Upper lobe of left lung (tissue), 6 donors: ENCODE data around the gene AP1S3. TPM values are rescaled to one million over a fixed set of nuclear protein-coding genes. Genes with fewer than 3 reads are reported as not detected.

Source experiments
- ATAC-seq, 2 donors: fragments of 200-7000 bp; cut with Tn5 transposase; one replicate each; pipeline ENCODE4 v1.9.1; 2022; ENCODE audit warnings: mild to moderate bottlenecking in 2 of 2, moderate library complexity in 2 of 2; ENCODE audit not compliant: low FRiP score in 2 of 2
- DNase-seq, 2 donors: peaks; one replicate each; pipeline ENCODE4 v3.0.0-alpha.2; 2019 to 2020
- H3K27ac ChIP-seq, 4 donors: fragments of 200-600 bp; sonication (generic); one replicate each; pipeline ENCODE4 v1.5.1; 2016 to 2019
- H3K27me3 ChIP-seq, 4 donors: fragments of 200-600 bp; sonication (generic); one replicate each; pipeline ENCODE4 v1.5.1; 2017 to 2019
- H3K36me3 ChIP-seq, 4 donors: fragments of 200-600 bp; sonication (generic); one replicate each; pipeline ENCODE4 v1.5.1; 2016 to 2019
- H3K4me1 ChIP-seq, 4 donors: fragments of 200-600 bp; sonication (generic); one replicate each; pipeline ENCODE4 v1.5.1; 2018 to 2019
- H3K4me3 ChIP-seq, 4 donors: fragments of 200-600 bp; sonication (generic); one replicate each; pipeline ENCODE4 v1.5.1; 2017 to 2019; ENCODE audit warnings: mild to moderate bottlenecking in 2 of 4, moderate library complexity in 1 of 4
- H3K9me3 ChIP-seq, 4 donors: fragments of 200-600 bp; sonication (generic); one replicate each; pipeline ENCODE4 v1.5.1; 2018 to 2019
- CTCF ChIP-seq, 6 experiments: fragments of 450-650 bp in 4 of 6; fragments of 200-600 bp in 2 of 6; sonication (generic) in 2 of 6; IDR thresholded peaks; one replicate each; pipeline ENCODE4 v1.5.1; 2016 to 2019; ENCODE audit warnings: antibody characterized with exemption in 6 of 6
- EP300 ChIP-seq, 4 donors: sonication (generic); formaldehyde crosslinking; IDR thresholded peaks; one replicate each; pipeline ENCODE4 v1.5.1; 2017; ENCODE audit warnings: antibody characterized with exemption in 4 of 4, control low read depth in 2 of 4
- POLR2A ChIP-seq, 4 donors: fragments of 450-650 bp; IDR thresholded peaks; one replicate each; pipeline ENCODE4 v1.5.1; 2016 to 2017; ENCODE audit warnings: antibody characterized with exemption in 4 of 4, mild to moderate bottlenecking in 2 of 4
- POLR2AphosphoS5 ChIP-seq, 2 donors: sonication (generic); formaldehyde crosslinking; IDR thresholded peaks; one replicate each; pipeline ENCODE4 v1.5.1; 2017; ENCODE audit warnings: antibody characterized with exemption in 2 of 2
- WGBS, 2 donors: methylation state at CpG; one replicate each; pipeline ENCODE4 v1.1.5; 2017 to 2018; 5-methylcytosine and 5-hydroxymethylcytosine counted together
- total RNA-seq, 6 donors: library from RNA; depleted of rRNA in 4 of 6; stranded (reverse); fragments of >200 nt in 4 of 6; gene quantifications; one replicate each; pipeline versions ENCODE4 v1.1.0 to v1.2.1, GENCODE V29; 2016 to 2021
- donor health status: DM: no; HTN: no; CAD: no; lungs with moderate emphysema.
- donor health status: DM: no; HTN: yes; CAD: no; lungs with severe emphysema.

AP1S3 gene
- total RNA-seq, 6 donors from 2014 or later, result 2.1 to 23.2 (median 11.5) TPM

GRCh38 chr2:223828314-223828713 is 9.1 kb downstream of the AP1S3 start:
- Histone ChIP-seq H3K27me3 (no peaks in the 10 kb centered on the region), H3K9me3 (no peaks in the 10 kb centered on the region), H3K4me1 (no peaks in the 10 kb centered on the region), H3K4me3 (no peak overlapping the region), H3K36me3 (no peaks in the 10 kb centered on the region), H3K27ac (no peak overlapping the region)
- no peak for DNase-seq
- no peak for ATAC-seq
- 87 to 95% methylated on average over 6 of the region's 6 CpGs for WGBS, 2 donors
- no peak for TF ChIP-seq CTCF (IDR thresholded peaks at IDR 0.05)
- no peak for TF ChIP-seq EP300 (IDR thresholded peaks at IDR 0.05)
- no peak for TF ChIP-seq POLR2AphosphoS5 (IDR thresholded peaks at IDR 0.05)
- no peak for TF ChIP-seq POLR2A (IDR thresholded peaks at IDR 0.05)

- DNase-seq (no peak), ATAC-seq (no peak)
- Histone ChIP-seq H3K4me1 (no peaks in the 10 kb centered on the region), H3K27ac (no peak overlapping the region), H3K27me3 (no peaks in the 10 kb centered on the region), H3K9me3 (no peaks in the 10 kb centered on the region), H3K4me3 (no peak overlapping the region), H3K36me3 (no peaks in the 10 kb centered on the region)
- WGBS, 2 donors, result 75 to 77% methylated on average over 4 of the region's 4 CpGs
- TF ChIP-seq CTCF (IDR thresholded peaks at IDR 0.05) (no peak), POLR2AphosphoS5 (IDR thresholded peaks at IDR 0.05) (no peak), POLR2A (IDR thresholded peaks at IDR 0.05) (no peak), EP300 (IDR thresholded peaks at IDR 0.05) (no peak)
Measured at GRCh38 chr2:223826995-223827394, 10.4 kb downstream of the AP1S3 start.

- Histone ChIP-seq H3K4me3 (no peak overlapping the region), H3K4me1 (no peaks in the 10 kb centered on the region), H3K27me3 (no peaks in the 10 kb centered on the region), H3K9me3 (no peaks in the 10 kb centered on the region), H3K36me3 (no peaks in the 10 kb centered on the region), H3K27ac (no peak overlapping the region)
- DNase-seq (no peak), ATAC-seq (no peak)
- 95 to 97% methylated on average over 8 of the region's 8 CpGs for WGBS, 2 donors
- TF ChIP-seq CTCF (IDR thresholded peaks at IDR 0.05), result no peak
- no peak for TF ChIP-seq EP300 (IDR thresholded peaks at IDR 0.05)
- TF ChIP-seq POLR2AphosphoS5 (IDR thresholded peaks at IDR 0.05), result no peak
- no peak for TF ChIP-seq POLR2A (IDR thresholded peaks at IDR 0.05)
Measured at GRCh38 chr2:223824301-223824700, 13.1 kb downstream of the AP1S3 start.

- no peaks in the 10 kb centered on the region for H3K27me3 ChIP-seq
- no peaks in the 10 kb centered on the region for H3K9me3 ChIP-seq
- H3K27ac ChIP-seq, result no peak overlapping the region
- no peak for TF ChIP-seq EP300 (IDR thresholded peaks at IDR 0.05)
- TF ChIP-seq POLR2A (IDR thresholded peaks at IDR 0.05), result no peak
- no peak for TF ChIP-seq CTCF (IDR thresholded peaks at IDR 0.05)
- TF ChIP-seq POLR2AphosphoS5 (IDR thresholded peaks at IDR 0.05), result no peak
- H3K4me1 ChIP-seq, result no peaks in the 10 kb centered on the region
- H3K4me3 ChIP-seq, result no peak overlapping the region
- ATAC-seq, result no peak
- no peak for DNase-seq
- no peaks in the 10 kb centered on the region for H3K36me3 ChIP-seq
Measured at GRCh38 chr2:223822818-223823217, 14.6 kb downstream of the AP1S3 start.

- ATAC-seq, result no peak
- H3K9me3 ChIP-seq, result no peaks in the 10 kb centered on the region
Measured at GRCh38 chr2:223820549-223820948, 16.8 kb downstream of the AP1S3 start.

More at GRCh38 chr2:223820549-223820948, 16.8 kb downstream of the AP1S3 start:
- 64 to 65% methylated on average over 2 of the region's 2 CpGs for WGBS, 2 donors
- H3K4me3 ChIP-seq, result no peak overlapping the region
- no peak for DNase-seq
- H3K27ac ChIP-seq, result no peak overlapping the region
- no peaks in the 10 kb centered on the region for H3K27me3 ChIP-seq
- no peak for TF ChIP-seq POLR2AphosphoS5 (IDR thresholded peaks at IDR 0.05)
- no peak for TF ChIP-seq POLR2A (IDR thresholded peaks at IDR 0.05)
- no peak for TF ChIP-seq EP300 (IDR thresholded peaks at IDR 0.05)
- no peak for TF ChIP-seq CTCF (IDR thresholded peaks at IDR 0.05)
- H3K36me3 ChIP-seq, result no peaks in the 10 kb centered on the region
- no peaks in the 10 kb centered on the region for H3K4me1 ChIP-seq
